Measurements from ENCODE around the gene TJP2. TPM values are rescaled to one million over a fixed set of nuclear protein-coding genes. Genes with fewer than 3 reads are reported as not detected.

The TJP2 gene
- total RNA-seq, 4 donors from 2014 or later, result 39.3 to 147 (median 104) TPM

DNA sequence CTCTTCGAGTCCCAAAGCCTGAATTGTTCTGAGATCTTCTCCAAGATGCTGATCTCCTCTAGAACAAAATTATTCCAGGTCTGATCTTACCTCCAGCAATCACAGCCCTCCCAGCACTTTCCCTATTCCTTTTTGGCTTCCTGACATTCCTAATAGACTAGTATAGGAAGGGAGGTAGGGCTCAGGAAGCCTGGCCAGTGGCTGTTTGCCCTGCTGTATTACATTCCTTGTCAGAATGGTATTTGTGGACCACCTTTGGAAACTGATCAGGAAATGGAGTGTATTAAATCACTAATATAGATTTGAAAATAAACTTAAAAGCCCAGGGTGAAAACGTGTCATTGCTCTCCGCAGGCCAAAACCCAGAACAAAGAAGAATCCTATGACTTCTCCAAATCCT is 76.6 kb downstream of the TJP2 start:
- H3K4me3 ChIP-seq, result no peak overlapping the region
- H3K27ac ChIP-seq, result no peak overlapping the region
- no peak for TF ChIP-seq POLR2A (IDR thresholded peaks at IDR 0.05)
- no peak for TF ChIP-seq POLR2AphosphoS5 (IDR thresholded peaks at IDR 0.05)
- no peak for TF ChIP-seq CTCF (IDR thresholded peaks at IDR 0.05)
- no peak for TF ChIP-seq EP300 (IDR thresholded peaks at IDR 0.05)
- no peaks in the 10 kb centered on the region for H3K9me3 ChIP-seq
- no peak for ATAC-seq
- H3K4me1 ChIP-seq, result no peaks in the 10 kb centered on the region
- WGBS, 2 donors (ENCODE audit: low coverage in 1 of 2), result 60 to 72% methylated on average over 3 of the region's 3 CpGs
- H3K27me3 ChIP-seq, result no peaks in the 10 kb centered on the region
- H3K36me3 ChIP-seq, result peaks cover 0 to 89% of the 10 kb centered on the region in 2 donors

DNA sequence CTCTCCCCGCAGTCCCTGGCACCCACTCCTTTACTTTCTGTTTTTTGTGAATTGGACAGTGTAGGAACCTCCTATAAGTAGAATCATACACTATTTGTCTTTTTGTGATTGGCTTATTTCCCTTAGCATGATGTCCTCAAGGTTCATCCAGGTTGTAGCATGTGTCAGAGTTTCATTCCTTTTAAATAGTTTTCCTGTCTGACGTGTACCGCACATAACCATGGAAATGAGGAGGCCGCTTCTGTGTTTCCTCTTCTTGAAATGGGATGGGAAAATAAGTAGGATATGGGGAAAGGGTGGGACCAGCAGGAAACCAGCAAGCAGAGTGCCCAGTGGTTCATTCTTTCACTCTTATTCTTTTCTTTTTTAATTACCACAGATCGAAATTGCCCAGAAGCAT is 78.4 kb downstream of the TJP2 start:
- Histone ChIP-seq H3K9me3 (no peaks in the 10 kb centered on the region), H3K4me1 (no peaks in the 10 kb centered on the region), H3K27ac (peak overlapping the region in 3 of 4 donors; percentile 26 to 44 (median 28)), H3K4me3 (no peak overlapping the region), H3K27me3 (no peaks in the 10 kb centered on the region), H3K36me3 (peaks cover 0 to 91% of the 10 kb centered on the region in 2 donors)
- WGBS, 2 donors (ENCODE audit: low coverage in 1 of 2), result 69 to 80% methylated on average over 2 to 5 of the region's 5 CpGs
- TF ChIP-seq POLR2AphosphoS5 (IDR thresholded peaks at IDR 0.05) (no peak), CTCF (IDR thresholded peaks at IDR 0.05) (no peak), EP300 (IDR thresholded peaks at IDR 0.05) (no peak), POLR2A (IDR thresholded peaks at IDR 0.05) (no peak)
- no peak for ATAC-seq

GRCh38 chr9:69253057-69253456 is 79.0 kb downstream of the TJP2 start:
- H3K36me3 ChIP-seq, result peaks cover 0 to 85% of the 10 kb centered on the region in 2 donors
- no peaks in the 10 kb centered on the region for H3K9me3 ChIP-seq
- no peak overlapping the region for H3K4me3 ChIP-seq
- TF ChIP-seq CTCF (IDR thresholded peaks at IDR 0.05) (no peak), POLR2AphosphoS5 (IDR thresholded peaks at IDR 0.05) (no peak), POLR2A (IDR thresholded peaks at IDR 0.05) (no peak), EP300 (IDR thresholded peaks at IDR 0.05) (no peak)
- no peak for ATAC-seq
- H3K27me3 ChIP-seq, result no peaks in the 10 kb centered on the region
- peak overlapping the region in 3 of 4 donors; percentile 26 to 44 (median 28) for H3K27ac ChIP-seq
- H3K4me1 ChIP-seq, result no peaks in the 10 kb centered on the region
- 8 to 44% methylated on average over 2 to 4 of the region's 4 CpGs for WGBS, 2 donors (ENCODE audit: low coverage in 1 of 2)

- no peak overlapping the region for H3K4me3 ChIP-seq
- WGBS, 2 donors (ENCODE audit: low coverage in 1 of 2), result 80 to 94% methylated on average over 1 to 3 of the region's 11 CpGs
- no peak for ATAC-seq
- TF ChIP-seq EP300 (IDR thresholded peaks at IDR 0.05) (no peak), CTCF (IDR thresholded peaks at IDR 0.05) (no peak), POLR2AphosphoS5 (IDR thresholded peaks at IDR 0.05) (no peak), POLR2A (IDR thresholded peaks at IDR 0.05) (no peak)
- no peak overlapping the region for H3K27ac ChIP-seq
- H3K9me3 ChIP-seq, result no peaks in the 10 kb centered on the region
- peaks cover 0 to 76% of the 10 kb centered on the region in 2 donors for H3K36me3 ChIP-seq
- no peaks in the 10 kb centered on the region for H3K27me3 ChIP-seq
- H3K4me1 ChIP-seq, result no peaks in the 10 kb centered on the region
Observed at GRCh38 chr9:69254223-69254622, 80.1 kb downstream of the TJP2 start.

DNA sequence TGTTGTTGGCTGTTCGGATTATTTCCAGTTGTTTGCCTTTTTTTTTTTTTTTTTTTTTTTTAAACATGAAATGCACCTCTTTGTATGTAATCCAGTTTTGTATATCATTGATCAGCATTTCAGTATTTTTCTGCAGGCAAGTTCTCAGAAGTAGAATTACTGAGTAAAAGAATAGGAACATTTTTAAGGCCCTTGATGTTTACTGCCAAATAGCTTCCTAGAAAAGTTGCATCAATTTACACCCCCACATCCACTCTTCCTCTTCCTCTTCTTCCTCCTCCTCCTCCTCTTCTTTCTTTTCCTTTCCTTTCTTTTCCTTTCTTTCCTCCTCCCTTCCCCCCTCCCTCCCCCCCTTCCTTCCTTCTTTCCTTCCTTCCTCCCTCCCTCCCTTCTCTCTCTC is 81.5 kb downstream of the TJP2 start:
- Histone ChIP-seq H3K27me3 (no peaks in the 10 kb centered on the region), H3K4me3 (no peak overlapping the region), H3K4me1 (no peaks in the 10 kb centered on the region), H3K27ac (no peak overlapping the region), H3K9me3 (no peaks in the 10 kb centered on the region), H3K36me3 (peaks cover 0 to 62% of the 10 kb centered on the region in 2 donors)
- WGBS, 2 donors (ENCODE audit: low coverage in 1 of 2), result 83 to 100% methylated on average over 1 of the region's 1 CpG
- no peak for ATAC-seq
- TF ChIP-seq POLR2AphosphoS5 (IDR thresholded peaks at IDR 0.05) (no peak), EP300 (IDR thresholded peaks at IDR 0.05) (no peak), CTCF (IDR thresholded peaks at IDR 0.05) (no peak), POLR2A (IDR thresholded peaks at IDR 0.05) (no peak)
